Activated T-cell treated with anti-CD3 and anti-CD28 coated beads, Interleukin-2, amount 50 U/mL, for 24 hours (primary cell): ENCODE data around the gene ANGPTL8.

ENCODE experiments used
- DNase-seq: peaks from one replicate; pipeline ENCODE4 v3.0.0-alpha.2; 2020
- H3K27ac Mint-ChIP-seq: 2 replicates; pipeline ENCODE4 v1.8.0; 2020; ENCODE audit warnings: mild to moderate bottlenecking, mixed read lengths
- H3K27me3 Mint-ChIP-seq: 2 replicates; pipeline ENCODE4 v1.8.0; 2020; ENCODE audit warnings: mixed read lengths
- H3K36me3 Mint-ChIP-seq: 2 replicates; pipeline ENCODE4 v1.8.0; 2020; ENCODE audit warnings: low read depth, mixed read lengths
- H3K4me1 Mint-ChIP-seq: 2 replicates; pipeline ENCODE4 v1.8.0; 2020; ENCODE audit warnings: low read depth, mixed read lengths
- H3K4me3 Mint-ChIP-seq: 2 replicates; pipeline ENCODE4 v1.8.0; 2020; ENCODE audit warnings: mild to moderate bottlenecking, moderate library complexity, mixed read lengths
- H3K9me3 Mint-ChIP-seq: 2 replicates; pipeline ENCODE4 v1.8.0; 2020; ENCODE audit warnings: mixed read lengths

The ANGPTL8 gene

DNA sequence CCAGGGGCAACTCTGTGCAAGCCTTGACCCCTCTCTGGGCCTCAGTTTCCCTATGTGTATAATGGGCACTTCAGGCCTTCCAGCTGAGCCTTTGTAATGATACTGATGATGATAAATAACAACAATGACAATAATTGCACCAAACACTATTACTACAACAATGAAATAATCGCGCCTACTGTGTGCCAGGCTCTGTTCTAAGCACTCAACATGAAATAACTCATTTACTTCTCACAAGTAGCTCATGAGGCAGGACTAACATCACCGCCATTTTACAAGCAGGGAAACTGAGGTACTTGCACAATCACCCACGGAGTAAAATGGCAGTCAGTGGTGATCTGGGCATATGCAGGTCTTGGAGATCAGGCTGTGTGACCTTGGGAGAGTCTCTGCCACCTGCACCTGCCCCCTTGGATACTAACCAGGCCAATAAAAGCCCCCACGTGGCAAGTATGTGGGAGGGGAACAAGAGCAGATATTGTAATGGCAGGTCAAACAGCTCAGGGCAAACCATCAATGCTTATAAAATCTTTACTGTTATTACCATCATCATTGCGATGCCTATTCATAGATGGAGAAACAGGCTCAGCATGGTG lies 540 bp upstream of the ANGPTL8 start:
- H3K36me3 Mint-ChIP-seq: no peaks in the 10 kb centered on the region
- DNase-seq: no peak
- peaks cover 20% of the 10 kb centered on the region for H3K27me3 Mint-ChIP-seq
- no peak overlapping the region for H3K27ac Mint-ChIP-seq
- no peak overlapping the region for H3K4me3 Mint-ChIP-seq
- peaks cover 7% of the 10 kb centered on the region for H3K9me3 Mint-ChIP-seq
- peaks cover 5% of the 10 kb centered on the region for H3K4me1 Mint-ChIP-seq

DNA sequence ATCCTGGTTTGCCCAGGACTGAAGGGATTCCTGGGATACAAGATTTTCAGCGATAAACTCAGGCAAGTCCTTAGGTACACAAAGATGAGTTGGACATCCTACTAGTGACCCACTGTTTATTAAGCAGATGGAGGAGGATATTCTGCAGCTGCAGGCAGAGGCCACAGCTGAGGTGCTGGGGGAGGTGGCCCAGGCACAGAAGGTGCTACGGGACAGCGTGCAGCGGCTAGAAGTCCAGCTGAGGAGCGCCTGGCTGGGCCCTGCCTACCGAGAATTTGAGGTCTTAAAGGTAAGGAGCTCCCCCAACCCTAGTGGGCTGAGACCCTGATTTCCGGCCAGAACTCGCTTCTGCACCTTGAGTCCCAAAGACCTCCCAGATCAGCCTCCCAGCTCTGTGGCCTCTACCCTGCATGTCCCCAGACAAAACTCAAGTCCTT lies 607 bp downstream of the ANGPTL8 start:
- Mint-ChIP-seq H3K4me3 (no peak overlapping the region), H3K4me1 (peaks cover 5% of the 10 kb centered on the region), H3K36me3 (no peaks in the 10 kb centered on the region), H3K9me3 (peaks cover 7% of the 10 kb centered on the region), H3K27ac (no peak overlapping the region), H3K27me3 (peaks cover 21% of the 10 kb centered on the region)
- DNase-seq: no peak

DNA sequence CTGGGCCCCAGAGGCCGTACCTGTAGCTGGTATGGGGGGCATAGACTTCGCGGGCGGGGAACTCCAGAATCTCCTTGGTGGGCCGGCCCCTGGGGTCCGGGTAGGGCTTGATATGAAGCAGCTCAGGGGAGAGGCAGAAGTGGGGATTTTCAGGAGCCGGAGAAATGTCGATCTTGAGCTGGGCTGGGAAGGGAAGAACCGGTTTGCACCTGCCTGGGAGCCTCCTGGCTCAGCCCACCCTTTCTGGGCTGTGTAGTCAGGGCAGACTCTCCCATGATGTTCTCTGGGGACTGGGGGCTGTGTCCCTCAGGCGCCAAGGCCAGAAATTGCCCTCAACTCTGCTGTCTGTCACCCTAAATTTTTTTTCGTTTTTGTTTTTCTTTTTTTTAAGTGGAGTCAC lies 2.6 kb downstream of the ANGPTL8 start:
- H3K4me3 Mint-ChIP-seq: no peak overlapping the region
- no peak overlapping the region for H3K27ac Mint-ChIP-seq
- peaks cover 7% of the 10 kb centered on the region for H3K9me3 Mint-ChIP-seq
- peaks cover 5% of the 10 kb centered on the region for H3K4me1 Mint-ChIP-seq
- no peaks in the 10 kb centered on the region for H3K36me3 Mint-ChIP-seq
- DNase-seq: no peak
- peaks cover 33% of the 10 kb centered on the region for H3K27me3 Mint-ChIP-seq

DNA sequence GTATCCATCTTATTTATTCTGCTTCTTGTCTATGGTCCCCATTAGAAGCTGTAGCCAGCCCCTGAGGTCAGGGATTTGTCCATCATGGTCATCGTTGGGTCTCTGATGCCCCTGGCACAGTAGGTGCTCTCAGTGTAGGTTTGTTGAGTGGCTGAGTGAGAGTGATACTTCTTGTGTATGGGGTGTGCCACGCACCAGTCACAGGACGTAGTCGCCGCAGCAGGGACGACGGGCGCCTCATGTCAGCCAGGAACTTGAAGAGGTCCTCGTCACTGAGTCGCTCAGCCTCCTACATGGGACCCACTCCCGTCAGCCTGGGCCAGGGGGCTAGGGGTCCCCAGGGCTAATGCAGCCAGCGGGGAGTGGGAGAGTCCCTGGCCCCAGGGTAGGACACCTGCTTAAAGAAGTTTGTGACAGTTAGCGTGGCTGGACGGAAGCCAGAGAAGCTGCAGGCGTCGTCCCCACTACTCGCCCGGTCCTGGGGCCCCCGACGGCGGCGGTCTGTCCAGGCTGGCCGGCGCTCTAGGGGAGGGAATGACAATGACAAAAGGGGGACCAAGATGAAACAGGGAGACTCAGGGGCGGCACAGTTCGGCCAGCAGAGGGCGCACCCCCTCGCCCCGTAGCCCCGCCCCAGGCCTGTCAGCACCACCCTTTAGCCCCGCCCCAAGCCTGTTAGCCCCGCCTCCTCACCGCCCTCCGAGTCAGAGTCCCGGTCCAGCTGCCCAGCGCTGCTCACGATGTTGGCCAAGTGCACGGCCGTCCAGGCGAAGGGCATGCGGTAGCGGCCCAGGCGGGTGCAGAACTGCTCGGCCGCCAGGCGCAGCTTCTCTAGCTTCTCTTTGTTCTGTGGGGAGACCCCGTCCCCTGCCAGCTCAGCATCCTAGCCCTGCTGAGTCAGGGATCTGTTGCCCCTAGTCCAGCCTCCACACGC lies 3.7 kb downstream of the ANGPTL8 start:
- peak; percentile 92 for DNase-seq
- H3K27ac Mint-ChIP-seq: no peak overlapping the region
- H3K4me3 Mint-ChIP-seq: peak overlapping the region; percentile 18
- peaks cover 7% of the 10 kb centered on the region for H3K9me3 Mint-ChIP-seq
- H3K36me3 Mint-ChIP-seq: no peaks in the 10 kb centered on the region
- H3K27me3 Mint-ChIP-seq: peaks cover 33% of the 10 kb centered on the region
- H3K4me1 Mint-ChIP-seq: peaks cover 5% of the 10 kb centered on the region

DNA sequence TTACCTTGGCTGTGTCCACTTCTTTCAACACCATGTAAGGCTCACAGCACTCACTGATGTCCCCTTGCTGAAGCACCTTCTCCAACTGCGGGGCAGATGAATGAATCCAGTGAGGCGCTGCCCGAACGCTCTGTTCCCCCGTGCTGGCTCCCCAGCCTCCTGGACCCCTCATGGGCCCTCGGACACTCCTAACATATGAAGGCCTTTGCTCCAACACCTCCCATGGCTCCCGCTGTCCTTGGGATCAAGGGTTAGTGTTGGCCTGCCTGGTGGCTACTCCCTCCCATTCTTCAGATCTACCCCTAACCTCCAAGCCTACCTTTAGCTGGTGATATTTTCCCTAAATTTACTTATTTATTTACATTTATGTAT lies 4.4 kb downstream of the ANGPTL8 start:
- Mint-ChIP-seq H3K36me3 (no peaks in the 10 kb centered on the region), H3K4me3 (peak overlapping the region; percentile 18), H3K27me3 (peaks cover 33% of the 10 kb centered on the region), H3K9me3 (peaks cover 3% of the 10 kb centered on the region), H3K27ac (no peak overlapping the region), H3K4me1 (peaks cover 5% of the 10 kb centered on the region)
- no peak for DNase-seq

DNA sequence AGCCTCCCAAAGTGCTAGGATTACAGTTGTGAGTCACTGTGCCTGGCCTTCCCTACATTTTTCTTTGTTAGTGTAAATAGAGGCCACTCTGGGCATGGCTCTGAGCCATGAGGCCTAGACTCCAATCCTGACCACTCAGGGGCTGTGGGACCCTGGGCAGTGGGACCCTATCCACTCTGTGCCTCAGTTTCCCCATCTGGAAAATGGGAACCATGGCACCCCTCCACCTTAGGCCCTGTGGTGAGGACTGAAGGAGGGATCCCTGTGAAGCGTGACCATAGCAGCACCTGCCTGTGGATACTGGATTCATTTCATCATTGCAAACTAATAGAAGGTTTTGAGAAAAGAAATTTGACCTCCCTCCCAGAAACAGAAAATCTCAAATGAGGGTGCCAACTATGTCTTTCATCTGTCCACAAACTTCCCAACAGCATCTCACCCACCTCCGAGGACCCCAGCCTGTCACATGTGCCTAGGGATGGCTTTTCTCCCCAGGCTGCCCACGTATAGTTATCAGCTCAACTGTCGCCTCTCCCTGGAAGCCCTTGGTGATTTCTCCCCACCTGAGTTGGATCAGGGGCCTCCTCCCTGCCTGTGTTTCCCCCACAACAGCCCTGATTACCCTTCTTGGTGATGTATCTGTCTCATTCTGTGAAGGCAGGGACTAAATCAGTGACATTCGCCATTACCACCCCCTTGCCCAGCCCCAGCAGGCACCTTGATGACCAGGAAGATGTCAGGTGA lies 5.6 kb downstream of the ANGPTL8 start:
- Mint-ChIP-seq H3K4me3 (no peak overlapping the region), H3K27ac (no peak overlapping the region), H3K4me1 (peaks cover 5% of the 10 kb centered on the region), H3K9me3 (no peaks in the 10 kb centered on the region), H3K36me3 (no peaks in the 10 kb centered on the region), H3K27me3 (peaks cover 33% of the 10 kb centered on the region)
- DNase-seq: no peak

DNA sequence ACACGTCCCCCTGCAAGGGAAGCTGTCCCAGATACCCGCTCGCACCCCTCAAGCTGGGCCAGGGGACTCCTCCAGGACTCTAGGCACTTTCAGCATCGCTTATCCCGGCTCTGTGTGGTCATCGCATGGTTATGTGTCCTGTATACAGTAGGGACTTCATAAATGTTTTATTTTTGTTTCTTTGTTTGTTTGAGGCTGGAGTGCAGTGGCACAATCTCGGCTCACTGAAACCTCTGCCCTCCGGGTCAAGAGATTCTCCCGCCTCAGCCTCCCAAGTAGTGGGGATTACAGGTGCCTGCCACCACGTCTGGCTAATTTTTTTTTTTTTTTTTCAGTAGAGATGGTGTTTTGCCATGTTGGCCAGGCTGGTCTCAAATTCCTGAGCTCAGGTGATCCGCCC lies 7.5 kb downstream of the ANGPTL8 start:
- H3K4me3 Mint-ChIP-seq: no peak overlapping the region
- H3K27ac Mint-ChIP-seq: no peak overlapping the region
- no peaks in the 10 kb centered on the region for H3K9me3 Mint-ChIP-seq
- peaks cover 25% of the 10 kb centered on the region for H3K27me3 Mint-ChIP-seq
- no peak for DNase-seq
- H3K36me3 Mint-ChIP-seq: no peaks in the 10 kb centered on the region
- H3K4me1 Mint-ChIP-seq: peaks cover 5% of the 10 kb centered on the region

DNA sequence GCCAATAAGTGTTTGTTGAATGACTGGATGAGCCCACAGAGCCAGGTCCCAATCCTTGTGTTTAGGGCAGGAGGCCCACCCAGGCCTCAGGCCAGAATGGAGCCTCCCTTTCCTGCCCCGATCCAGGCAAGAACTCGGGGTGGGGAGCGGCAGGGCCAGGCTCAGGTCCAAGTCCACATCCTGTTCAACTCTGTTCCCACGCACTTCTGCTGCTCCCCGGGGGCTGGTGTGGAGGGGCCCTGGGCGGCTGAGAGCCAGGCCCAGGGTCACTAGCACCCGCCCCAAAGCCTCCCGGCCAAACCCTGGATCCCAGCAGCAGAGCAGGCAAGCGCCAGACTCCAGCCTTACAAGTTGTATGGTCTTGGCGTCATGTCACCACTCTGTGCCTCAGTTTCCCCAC lies 8.0 kb downstream of the ANGPTL8 start:
- Mint-ChIP-seq H3K4me3 (no peak overlapping the region), H3K27ac (no peak overlapping the region), H3K36me3 (no peaks in the 10 kb centered on the region), H3K27me3 (peaks cover 23% of the 10 kb centered on the region), H3K9me3 (no peaks in the 10 kb centered on the region), H3K4me1 (peaks cover 5% of the 10 kb centered on the region)
- no peak for DNase-seq

DNA sequence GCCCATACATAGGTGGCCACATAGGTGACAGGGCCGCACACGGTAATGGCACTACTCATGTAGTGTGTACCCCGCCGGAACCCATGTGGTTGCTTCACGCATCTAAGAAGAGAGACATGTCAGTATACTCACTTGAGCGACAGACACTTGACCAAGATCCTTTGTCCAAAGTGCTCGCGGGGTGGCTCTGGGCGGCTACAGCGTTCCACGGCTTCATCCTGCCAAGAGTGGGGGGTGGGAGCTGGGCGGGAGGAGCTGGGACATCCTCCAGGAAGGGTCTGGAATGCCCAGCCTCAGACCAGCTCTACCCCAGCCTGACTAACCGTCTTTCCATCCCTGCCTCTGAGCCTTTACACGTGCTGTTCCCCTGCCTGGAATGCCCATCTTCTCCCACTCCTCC lies 8.5 kb downstream of the ANGPTL8 start:
- Mint-ChIP-seq H3K9me3 (no peaks in the 10 kb centered on the region), H3K4me1 (peaks cover 5% of the 10 kb centered on the region), H3K36me3 (no peaks in the 10 kb centered on the region), H3K4me3 (no peak overlapping the region), H3K27me3 (peaks cover 18% of the 10 kb centered on the region), H3K27ac (no peak overlapping the region)
- DNase-seq: no peak

DNA sequence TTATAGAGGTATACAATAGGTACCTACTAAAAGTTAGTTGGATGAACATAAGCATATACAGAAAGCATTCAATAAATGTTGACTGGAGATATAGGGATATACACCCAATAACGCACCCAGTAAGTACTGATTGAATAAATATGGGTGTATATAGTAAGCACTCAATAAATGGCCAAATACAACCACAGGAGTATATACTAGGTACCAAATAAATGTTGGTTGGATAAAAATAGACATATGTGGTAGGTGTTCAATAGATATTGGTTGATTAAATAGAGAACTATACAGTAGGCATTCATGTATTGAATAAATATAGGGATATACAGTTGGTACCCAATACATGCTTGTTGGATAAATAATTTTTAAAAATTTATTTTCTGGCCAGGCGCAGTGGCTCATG lies 9.4 kb downstream of the ANGPTL8 start:
- Mint-ChIP-seq H3K36me3 (no peaks in the 10 kb centered on the region), H3K27ac (no peak overlapping the region), H3K4me1 (peaks cover under 1% of the 10 kb centered on the region), H3K4me3 (no peak overlapping the region), H3K9me3 (no peaks in the 10 kb centered on the region), H3K27me3 (peaks cover 13% of the 10 kb centered on the region)
- no peak for DNase-seq

DNA sequence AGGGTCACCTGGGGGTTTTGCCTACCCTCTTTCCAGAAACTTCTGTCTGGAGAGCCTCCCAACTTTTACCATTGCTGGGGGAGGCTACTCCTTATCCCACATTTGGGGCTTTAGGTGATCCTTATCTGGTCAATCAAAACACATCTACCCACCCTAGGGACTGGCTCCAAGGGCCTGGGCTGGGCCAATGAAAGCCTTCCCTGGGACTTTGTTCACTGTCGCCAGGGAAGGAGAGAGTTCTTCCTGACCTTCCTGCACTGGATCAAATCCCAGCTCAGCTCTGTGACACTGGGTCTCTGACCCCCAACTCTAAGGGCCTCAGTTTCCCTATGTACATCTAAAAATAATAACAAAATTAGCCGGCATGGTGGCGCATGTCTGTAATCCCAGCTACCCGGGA lies 11.8 kb downstream of the ANGPTL8 start:
- Mint-ChIP-seq H3K4me3 (no peak overlapping the region), H3K27me3 (peaks cover 6% of the 10 kb centered on the region), H3K9me3 (no peaks in the 10 kb centered on the region), H3K36me3 (no peaks in the 10 kb centered on the region), H3K27ac (no peak overlapping the region), H3K4me1 (no peaks in the 10 kb centered on the region)
- DNase-seq: no peak

DNA sequence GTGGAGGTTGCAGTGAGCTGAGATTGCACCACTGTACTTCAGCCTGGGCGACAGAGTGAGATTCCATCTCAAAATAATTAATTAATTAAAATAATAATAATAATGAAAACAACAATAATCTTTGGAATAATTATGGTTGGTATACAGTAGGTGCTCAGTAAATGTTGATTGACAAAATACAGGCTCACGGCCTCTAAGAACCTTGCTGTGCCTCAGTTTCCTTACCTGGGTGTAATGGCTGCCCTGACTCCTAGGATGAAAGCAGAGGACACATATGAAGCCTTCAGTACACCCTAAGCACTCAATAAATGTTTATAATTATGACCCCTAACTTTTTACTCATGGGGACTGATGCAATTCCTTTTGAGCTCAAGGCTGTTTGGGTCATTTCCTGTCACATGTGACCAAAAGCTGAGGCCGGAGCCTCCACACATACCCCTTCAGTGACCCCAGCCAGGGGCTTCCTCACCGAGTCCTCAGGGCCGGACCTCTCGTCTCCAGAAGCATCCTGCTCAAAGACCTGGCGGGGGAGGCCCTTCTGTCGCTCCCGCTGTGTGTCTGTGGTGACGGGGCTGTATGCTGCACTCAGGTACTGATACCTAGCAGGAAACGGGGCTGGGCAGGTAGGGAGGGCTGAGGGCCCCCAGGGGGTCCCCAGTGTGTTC lies 12.4 kb downstream of the ANGPTL8 start:
- H3K27me3 Mint-ChIP-seq: peaks cover 1% of the 10 kb centered on the region
- no peak for DNase-seq
- H3K4me3 Mint-ChIP-seq: no peak overlapping the region
- no peaks in the 10 kb centered on the region for H3K36me3 Mint-ChIP-seq
- no peak overlapping the region for H3K27ac Mint-ChIP-seq
- no peaks in the 10 kb centered on the region for H3K9me3 Mint-ChIP-seq
- no peaks in the 10 kb centered on the region for H3K4me1 Mint-ChIP-seq

DNA sequence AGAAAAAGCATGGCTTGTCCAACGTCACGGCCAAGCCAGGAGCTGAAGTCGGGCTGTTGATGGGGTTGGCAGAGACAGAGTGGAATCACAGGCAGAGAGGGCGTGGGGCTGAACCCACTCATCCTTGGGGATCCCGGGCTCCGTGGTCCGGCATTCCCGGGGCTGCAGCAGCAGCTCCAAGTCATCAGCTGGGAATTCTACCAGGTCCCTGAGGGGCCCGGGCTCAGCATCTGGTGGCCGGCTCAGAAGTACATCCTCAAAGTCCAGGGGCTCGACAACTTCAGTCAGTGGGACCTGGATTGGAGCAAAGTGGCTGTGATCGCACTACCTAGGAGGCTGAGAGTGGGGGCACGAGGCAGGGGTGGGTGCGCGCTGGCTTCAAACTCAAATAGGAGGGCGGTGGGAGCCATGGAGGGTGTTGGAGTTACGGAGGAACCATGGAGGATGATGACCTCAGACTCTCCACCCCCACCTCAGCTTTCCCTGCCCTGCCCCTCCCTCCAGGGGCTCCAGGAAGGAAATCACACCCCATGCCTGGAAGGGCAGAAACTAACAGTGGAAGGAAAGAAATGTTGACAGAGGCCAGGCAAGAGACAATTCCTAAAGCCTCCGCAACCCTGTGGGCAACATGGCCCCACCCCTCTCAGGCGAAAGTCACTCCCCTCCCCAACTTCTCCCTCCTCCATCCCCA lies 13.4 kb downstream of the ANGPTL8 start:
- H3K27me3 Mint-ChIP-seq: no peaks in the 10 kb centered on the region

DNA sequence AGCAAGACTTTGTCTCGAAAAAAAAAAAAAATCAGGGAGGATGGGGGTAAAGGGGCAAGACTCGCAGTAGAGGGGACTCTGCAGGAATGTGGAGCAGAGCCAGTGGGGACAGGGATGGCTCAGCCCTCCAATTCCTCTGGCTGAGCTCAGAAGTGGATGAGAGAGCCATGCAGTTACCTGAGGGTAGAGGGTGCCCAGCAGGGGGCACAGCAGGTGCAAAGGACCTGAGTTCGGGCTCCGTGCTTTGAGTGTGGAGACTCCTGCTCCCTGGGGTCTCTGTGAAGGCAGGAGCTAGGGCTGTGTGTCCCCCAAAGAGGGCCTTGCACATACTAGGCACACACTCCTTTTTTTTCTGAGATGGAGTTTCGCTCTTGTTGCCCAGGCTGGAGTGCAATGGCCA lies 15.2 kb downstream of the ANGPTL8 start:
- Mint-ChIP-seq H3K27ac (no peak overlapping the region), H3K4me3 (no peak overlapping the region), H3K4me1 (no peaks in the 10 kb centered on the region), H3K9me3 (no peaks in the 10 kb centered on the region), H3K36me3 (no peaks in the 10 kb centered on the region), H3K27me3 (no peaks in the 10 kb centered on the region)
- no peak for DNase-seq

More for the DNA sequence above, 13.4 kb downstream of the ANGPTL8 start:
- H3K36me3 Mint-ChIP-seq: no peaks in the 10 kb centered on the region
- no peak for DNase-seq
- H3K27ac Mint-ChIP-seq: no peak overlapping the region
- no peak overlapping the region for H3K4me3 Mint-ChIP-seq
- H3K9me3 Mint-ChIP-seq: no peaks in the 10 kb centered on the region
- no peaks in the 10 kb centered on the region for H3K4me1 Mint-ChIP-seq
